Kidney (tissue), 14 donors: ENCODE data around the gene MECR. TPM values are rescaled to one million over a fixed set of nuclear protein-coding genes. Genes with fewer than 3 reads are reported as not detected.

Experiments
- DNase-seq, 5 donors: peaks; one replicate each; pipeline ENCODE4 v3.0.0-alpha.2; 2013 to 2020
- FAIRE-seq: peaks from 2 replicates; lab custom pipeline; 2012; peaks lifted over from hg19 to GRCh38; lab: Jason Lieb, UNC
- H3K27ac ChIP-seq, 2 donors: one replicate each; pipeline ENCODE4 v1.7.0; 2013; ENCODE audit warnings: low read depth in 2 of 2, low read length in 2 of 2, inconsistent platforms in 1 of 2
- H3K27me3 ChIP-seq: one replicate; pipeline ENCODE4 v1.7.1; 2013; ENCODE audit warnings: low read length, inconsistent platforms; ENCODE audit not compliant: control insufficient read depth, insufficient read depth
- H3K36me3 ChIP-seq, 3 donors: one replicate each; pipeline versions ENCODE4 v1.7.0 to v1.7.1; 2013; ENCODE audit warnings: low read length in 3 of 3, control low read depth in 1 of 3, inconsistent platforms in 1 of 3; ENCODE audit not compliant: insufficient read depth in 3 of 3, control insufficient read depth in 2 of 3
- H3K4me1 ChIP-seq, 3 donors: one replicate each; pipeline versions ENCODE4 v1.7.0 to v1.7.1; 2013; ENCODE audit warnings: low read length in 3 of 3, inconsistent platforms in 1 of 3, low read depth in 1 of 3; ENCODE audit not compliant: control insufficient read depth in 2 of 3, insufficient read depth in 2 of 3
- H3K4me3 ChIP-seq, 3 donors: one replicate each; pipeline versions ENCODE4 v1.7.0 to v1.8.1; 2013; ENCODE audit warnings: low read length in 3 of 3, control low read depth in 1 of 3, inconsistent platforms in 1 of 3
- H3K9ac ChIP-seq, 3 donors: one replicate each; pipeline versions ENCODE4 v1.7.0 to v1.7.1; 2013; ENCODE audit warnings: low read length in 3 of 3, control low read depth in 1 of 3, inconsistent platforms in 1 of 3
- H3K9me3 ChIP-seq, 3 donors: one replicate each; pipeline versions ENCODE4 v1.7.0 to v1.7.1; 2013; ENCODE audit warnings: low read length in 3 of 3, control low read depth in 1 of 3, inconsistent platforms in 1 of 3; ENCODE audit not compliant: control insufficient read depth in 2 of 3, insufficient read depth in 1 of 3
- intact Hi-C: fragments of 100-400 bp; cut with DNase I; formaldehyde crosslinking; loops from one replicate; pipeline ENCODE4 v1.11.1; 2022
- polyA plus RNA-seq: library from polyadenylated mRNA; stranded (reverse); fragments of 350-450 nt; fragmentation: Illumina TruSeq; extraction: RNeasy Lipid Tissue Mini Kit (QIAGEN cat#74804); gene quantifications from one replicate; pipeline ENCODE4 v1.2.3, GENCODE V29; 2014; ENCODE audit warnings: low read depth, low replicate concordance; ENCODE audit not compliant: insufficient read depth
- total RNA-seq: library from RNA; stranded (reverse); fragmentation: NEBNext Ultra II Directional; extraction: Animal tissue kit (Norgen Biotek cat#: 25700); gene quantifications from one replicate; pipeline ENCODE4 v1.2.1, GENCODE V29; 2021
- TF ChIP-seq, protein P1 (sequence below): IDR thresholded peaks from 3 replicates; pipeline ENCODE4 v1.5.1; 2012; ENCODE audit warnings: mild to moderate bottlenecking, moderate library complexity, borderline replicate concordance; ENCODE audit not compliant: insufficient read depth; ENCODE audit errors: extremely low read depth
- donor health status: control.
- donor health status: control.
- donor health status: control.
- donor health status: control.
- donor health status: control.
- donor health status: DM: yes; HTN: yes; CAD: no.
- donor health status: Normal renal cell carcinoma (clear cell type).

The MECR gene
- total and polyA plus RNA-seq, 2 donors from 2014 or later: 27.7 to 42.6 TPM

DNA sequence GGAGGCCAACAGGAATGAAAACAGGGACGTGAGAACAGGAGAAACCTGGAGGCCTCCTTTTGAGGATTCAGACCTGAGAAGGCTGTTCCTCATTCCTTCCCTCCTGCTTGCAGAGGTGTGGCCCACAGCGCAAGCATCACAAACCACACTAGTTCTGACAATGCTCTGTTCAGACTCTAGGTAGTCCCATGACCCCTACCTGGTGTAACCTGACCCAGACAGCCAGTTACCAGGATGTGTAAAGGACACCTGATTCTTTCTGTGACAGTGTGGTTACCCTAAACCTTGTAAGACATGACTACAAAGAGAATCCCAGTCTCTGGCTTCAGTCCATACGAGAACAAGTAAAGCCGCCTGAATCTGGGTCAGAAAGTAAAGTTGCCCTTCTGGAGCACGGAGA lies 3.2 kb downstream of the MECR start:
- Histone ChIP-seq H3K4me3 (no peak overlapping the region), H3K9ac (no peak overlapping the region), H3K27me3 (no peaks in the 10 kb centered on the region), H3K36me3 (peaks cover 0 to 2% (median 0%) of the 10 kb centered on the region in 3 donors), H3K4me1 (peaks cover 0 to 7% (median 7%) of the 10 kb centered on the region in 3 donors), H3K27ac (no peak overlapping the region), H3K9me3 (no peaks in the 10 kb centered on the region)
- TF ChIP-seq, protein P1, sequence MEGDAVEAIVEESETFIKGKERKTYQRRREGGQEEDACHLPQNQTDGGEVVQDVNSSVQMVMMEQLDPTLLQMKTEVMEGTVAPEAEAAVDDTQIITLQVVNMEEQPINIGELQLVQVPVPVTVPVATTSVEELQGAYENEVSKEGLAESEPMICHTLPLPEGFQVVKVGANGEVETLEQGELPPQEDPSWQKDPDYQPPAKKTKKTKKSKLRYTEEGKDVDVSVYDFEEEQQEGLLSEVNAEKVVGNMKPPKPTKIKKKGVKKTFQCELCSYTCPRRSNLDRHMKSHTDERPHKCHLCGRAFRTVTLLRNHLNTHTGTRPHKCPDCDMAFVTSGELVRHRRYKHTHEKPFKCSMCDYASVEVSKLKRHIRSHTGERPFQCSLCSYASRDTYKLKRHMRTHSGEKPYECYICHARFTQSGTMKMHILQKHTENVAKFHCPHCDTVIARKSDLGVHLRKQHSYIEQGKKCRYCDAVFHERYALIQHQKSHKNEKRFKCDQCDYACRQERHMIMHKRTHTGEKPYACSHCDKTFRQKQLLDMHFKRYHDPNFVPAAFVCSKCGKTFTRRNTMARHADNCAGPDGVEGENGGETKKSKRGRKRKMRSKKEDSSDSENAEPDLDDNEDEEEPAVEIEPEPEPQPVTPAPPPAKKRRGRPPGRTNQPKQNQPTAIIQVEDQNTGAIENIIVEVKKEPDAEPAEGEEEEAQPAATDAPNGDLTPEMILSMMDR: no peak
- intact Hi-C loops: no loop called here
- no peak for FAIRE-seq
- DNase-seq: no peak

DNA sequence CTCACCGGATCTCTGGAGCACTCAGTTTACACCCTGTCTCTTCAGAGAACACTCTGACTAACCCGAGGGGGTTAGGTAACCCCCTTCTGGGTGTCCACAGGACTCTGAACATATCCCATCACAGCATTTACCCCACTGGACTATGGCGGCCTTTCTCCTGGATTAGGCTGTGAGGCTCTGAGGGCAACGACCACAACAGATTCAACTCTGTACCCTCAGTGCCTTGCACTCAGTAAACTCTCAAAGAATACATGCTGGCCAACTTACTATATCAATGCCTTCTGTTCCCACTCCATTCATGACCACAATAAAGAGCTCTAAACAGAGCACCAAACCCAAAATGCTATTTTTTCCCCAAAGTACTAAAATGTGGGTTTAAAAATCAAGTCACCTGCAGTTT lies 5.4 kb downstream of the MECR start:
- Histone ChIP-seq H3K4me1 (peaks cover 0 to 7% (median 5%) of the 10 kb centered on the region in 3 donors), H3K27ac (no peak overlapping the region), H3K27me3 (no peaks in the 10 kb centered on the region), H3K36me3 (peaks cover 0 to 2% (median 0%) of the 10 kb centered on the region in 3 donors), H3K9me3 (no peaks in the 10 kb centered on the region), H3K9ac (no peak overlapping the region), H3K4me3 (no peak overlapping the region)
- TF ChIP-seq, protein P1: no peak
- FAIRE-seq (no peak), DNase-seq (no peak)
- intact Hi-C loops: no loop called here

DNA sequence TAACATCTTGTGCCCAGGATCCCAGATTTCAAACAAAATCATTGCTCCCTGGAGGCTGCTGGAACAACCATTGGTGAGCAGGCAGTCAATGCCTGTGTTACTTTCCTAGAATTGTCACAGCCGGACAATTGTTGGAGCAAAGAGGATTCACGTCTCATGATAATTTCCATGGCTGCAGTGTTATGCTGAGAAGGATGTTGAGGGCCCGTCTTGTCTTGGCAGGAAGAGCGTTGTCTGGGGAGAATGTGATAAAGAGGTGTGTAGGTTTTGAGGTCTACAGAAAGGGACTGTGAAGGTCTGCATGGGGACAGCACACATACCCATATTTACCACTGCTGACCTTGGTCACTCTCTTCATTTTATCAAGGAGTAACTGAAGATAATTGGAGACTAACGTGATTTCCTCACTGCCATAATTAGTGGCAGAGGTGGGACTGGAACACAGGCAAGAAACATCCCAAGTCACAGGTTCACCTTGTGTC lies 6.3 kb downstream of the MECR start:
- Histone ChIP-seq H3K27ac (no peak overlapping the region), H3K9ac (no peak overlapping the region), H3K27me3 (no peaks in the 10 kb centered on the region), H3K4me3 (no peak overlapping the region), H3K4me1 (no peaks in the 10 kb centered on the region), H3K9me3 (no peaks in the 10 kb centered on the region), H3K36me3 (peaks cover 0 to 2% (median 0%) of the 10 kb centered on the region in 3 donors)
- intact Hi-C loops: no loop called here
- TF ChIP-seq, protein P1: no peak
- FAIRE-seq (no peak), DNase-seq (no peak)

DNA sequence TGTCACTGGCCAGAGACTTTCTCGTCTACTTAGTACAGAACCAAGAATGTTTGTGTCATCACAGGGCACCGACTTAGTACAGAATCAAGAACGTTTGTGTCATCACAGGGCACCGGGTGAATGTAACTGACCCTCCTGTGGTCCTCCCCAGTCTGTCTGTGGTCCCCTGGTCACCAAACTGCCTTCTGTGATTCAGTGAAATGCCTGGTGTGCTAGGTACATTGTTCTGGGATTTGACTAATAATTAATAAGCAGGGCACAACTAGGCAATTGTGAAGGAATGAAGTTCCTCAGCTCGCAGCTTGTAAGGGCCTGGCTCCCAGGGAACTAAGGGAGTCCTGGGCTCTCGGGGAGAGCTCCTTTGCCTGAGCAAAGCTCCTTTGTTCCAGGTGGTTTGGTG lies 7.2 kb downstream of the MECR start:
- H3K27ac ChIP-seq: no peak overlapping the region
- H3K9me3 ChIP-seq: no peaks in the 10 kb centered on the region
- TF ChIP-seq, protein P1: no peak
- H3K36me3 ChIP-seq: peaks cover 0 to 2% (median 0%) of the 10 kb centered on the region in 3 donors
- intact Hi-C loops: no loop called here
- H3K4me1 ChIP-seq: no peaks in the 10 kb centered on the region
- FAIRE-seq: no peak
- no peak overlapping the region for H3K9ac ChIP-seq
- no peaks in the 10 kb centered on the region for H3K27me3 ChIP-seq
- no peak overlapping the region for H3K4me3 ChIP-seq
- no peak for DNase-seq
